B cell (primary cell): ENCODE measurements around the gene USP50.

Experiments
- CTCF ChIP-seq: fragments of 200-600 bp; IDR thresholded peaks from one replicate; pipeline ENCODE4 v1.8.0; 2022; ENCODE audit warnings: antibody characterized with exemption, mild to moderate bottlenecking
- EZH2 ChIP-seq: IDR thresholded peaks from 2 replicates; pipeline ENCODE4 v1.6.1; 2012; ENCODE audit warnings: borderline replicate concordance, low read depth, mild to moderate bottlenecking, moderate library complexity, low read length; ENCODE audit not compliant: insufficient read depth, poor library complexity, severe bottlenecking

- TF ChIP-seq CTCF = no peak
- TF ChIP-seq EZH2 = no peak
These were observed 70.3 kb downstream of the USP50 start for GRCh38 chr15:50476143-50476542.
